ENCODE results near the gene TMIE.
"Not testable (repeated sequence)": the region's sequence is repeated elsewhere in the genome, so short reads cannot be mapped to it uniquely, and the experiment has no call there.

The TMIE gene

DNA sequence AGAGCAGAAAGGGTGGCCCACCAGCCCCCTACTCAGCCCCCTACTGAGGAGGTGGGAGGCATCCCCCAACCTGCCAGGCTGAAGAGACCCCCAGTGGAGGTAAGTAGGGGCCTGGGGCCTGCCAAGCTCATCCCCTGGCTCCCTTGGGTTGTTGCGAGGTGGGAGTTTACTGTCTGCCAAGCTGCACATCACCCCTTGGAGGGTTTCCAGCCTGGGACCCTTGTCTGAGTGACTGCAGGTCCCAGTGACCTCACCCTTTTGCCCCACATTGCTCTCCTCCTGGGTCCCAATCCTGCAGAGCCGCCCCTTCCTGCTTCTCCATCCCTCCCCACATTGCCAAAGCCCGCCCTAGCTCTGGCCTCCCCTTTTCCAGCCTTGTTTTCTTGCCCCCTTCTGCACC, 6.7 kb upstream of the TMIE start:
- H3K4me1 ChIP-seq (ENCODE audit: control insufficient read depth, insufficient read depth, low read length): peaks cover 9% of the 10 kb centered on the region
- no peaks in the 10 kb centered on the region for H3K9me3 ChIP-seq (ENCODE audit: control insufficient read depth, low read length)

DNA sequence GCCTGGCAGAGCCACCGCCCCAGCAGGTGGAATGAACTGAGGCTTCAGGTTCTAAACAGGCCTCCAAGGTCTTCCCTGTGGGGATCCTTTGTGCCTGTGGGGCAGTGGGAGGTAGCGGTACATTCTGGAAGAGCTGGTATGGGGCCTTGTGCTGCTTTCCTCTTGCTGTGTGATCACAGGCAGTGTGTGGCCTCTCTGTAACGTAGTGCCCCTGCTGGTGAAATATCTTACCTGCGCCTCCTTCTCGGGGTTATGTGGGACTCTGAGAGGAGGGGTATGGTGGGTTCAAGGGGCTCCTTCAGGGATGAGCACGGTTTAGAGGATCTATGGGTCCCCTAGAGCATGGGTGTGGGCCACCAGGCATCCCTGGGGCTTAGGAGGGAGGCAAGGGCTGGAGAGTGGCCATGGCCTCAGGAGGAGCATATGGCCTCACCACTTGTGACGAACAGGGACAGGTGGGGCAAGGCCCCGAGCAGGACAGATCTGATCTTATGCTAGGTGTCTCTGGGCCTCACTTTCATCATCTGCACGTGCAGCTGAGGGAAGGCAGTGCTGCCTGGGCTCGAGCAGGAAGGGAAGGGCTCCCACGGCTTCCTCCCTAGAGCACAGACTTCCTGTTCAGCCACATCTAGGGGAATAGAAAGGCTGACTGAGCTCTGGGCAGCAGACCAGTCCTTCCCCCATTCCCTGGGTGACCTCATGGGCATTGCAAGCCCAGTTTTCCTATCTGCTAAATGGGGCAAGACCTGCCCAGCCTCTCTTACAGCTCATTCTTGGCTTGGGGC, 5.8 kb upstream of the TMIE start:
- H3K4me3 ChIP-seq (ENCODE audit: low read length): no peak overlapping the region
- no peaks in the 10 kb centered on the region for H3K9me3 ChIP-seq (ENCODE audit: control insufficient read depth, low read length)
- peaks cover 10% of the 10 kb centered on the region for H3K27me3 ChIP-seq (replicated peaks; ENCODE audit: control insufficient read depth, insufficient read depth, low read length)
- no peaks in the 10 kb centered on the region for H3K36me3 ChIP-seq (ENCODE audit: control insufficient read depth, insufficient read depth, low read length, severe bottlenecking)
- peaks cover 16% of the 10 kb centered on the region for H3K4me1 ChIP-seq (ENCODE audit: control insufficient read depth, insufficient read depth, low read length)
- H3K9ac ChIP-seq (ENCODE audit: low read length): no peak overlapping the region
- no peak for DNase-seq (ENCODE audit: low read depth)

More for the DNA sequence above, 6.7 kb upstream of the TMIE start:
- Histone ChIP-seq H3K9ac (ENCODE audit: low read length) (no peak overlapping the region), H3K27me3 (replicated peaks; ENCODE audit: control insufficient read depth, insufficient read depth, low read length) (peaks cover 13% of the 10 kb centered on the region), H3K36me3 (ENCODE audit: control insufficient read depth, insufficient read depth, low read length, severe bottlenecking) (no peaks in the 10 kb centered on the region), H3K4me3 (ENCODE audit: low read length) (no peak overlapping the region)
- no peak for DNase-seq (ENCODE audit: low read depth)

DNA sequence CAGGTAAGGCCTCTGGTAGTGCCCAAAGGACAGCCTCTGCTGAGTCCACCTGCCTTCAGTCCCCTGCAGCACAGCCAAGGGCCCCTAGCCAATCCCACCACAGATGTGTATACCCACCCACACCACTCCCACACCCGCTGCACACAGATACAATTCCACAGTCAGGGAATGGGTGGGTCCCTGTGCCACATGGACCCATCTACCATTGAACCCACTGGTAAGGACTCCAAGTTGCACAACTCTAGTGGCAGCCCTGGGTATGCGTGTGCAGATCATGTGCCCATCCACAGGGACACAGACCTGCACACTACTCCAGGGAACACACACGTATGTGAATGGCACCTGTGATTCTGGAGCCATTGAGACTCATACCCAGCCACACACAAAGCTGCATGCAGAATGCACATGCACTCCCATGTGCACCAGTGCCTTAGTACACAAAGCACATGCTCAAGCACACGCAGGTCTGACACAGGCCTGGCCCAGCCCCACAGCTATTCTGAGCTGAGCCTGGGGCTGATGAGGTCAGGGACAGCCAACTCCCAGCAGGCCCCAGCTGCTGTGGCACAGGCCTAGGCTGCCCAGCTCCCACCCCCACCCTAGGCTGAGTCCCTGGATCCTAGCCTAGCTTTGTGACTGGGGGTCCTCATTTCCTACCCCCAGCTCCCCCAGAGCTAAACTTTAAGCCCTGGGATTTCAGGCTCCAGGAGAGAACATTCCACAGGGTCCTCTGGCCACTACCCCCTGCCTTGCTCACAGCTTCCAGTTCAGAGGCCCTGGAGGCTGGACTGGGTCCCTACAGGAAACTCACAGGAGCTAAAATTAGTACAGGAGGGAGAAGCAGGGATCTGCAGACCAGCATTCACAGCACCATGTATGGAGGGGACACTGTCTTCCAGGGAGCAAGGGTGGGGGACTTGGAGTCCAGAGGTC, 5.0 kb upstream of the TMIE start:
- DNase-seq (ENCODE audit: low read depth): peak; percentile 22
- H3K4me1 ChIP-seq (ENCODE audit: control insufficient read depth, insufficient read depth, low read length): peaks cover 16% of the 10 kb centered on the region

DNA sequence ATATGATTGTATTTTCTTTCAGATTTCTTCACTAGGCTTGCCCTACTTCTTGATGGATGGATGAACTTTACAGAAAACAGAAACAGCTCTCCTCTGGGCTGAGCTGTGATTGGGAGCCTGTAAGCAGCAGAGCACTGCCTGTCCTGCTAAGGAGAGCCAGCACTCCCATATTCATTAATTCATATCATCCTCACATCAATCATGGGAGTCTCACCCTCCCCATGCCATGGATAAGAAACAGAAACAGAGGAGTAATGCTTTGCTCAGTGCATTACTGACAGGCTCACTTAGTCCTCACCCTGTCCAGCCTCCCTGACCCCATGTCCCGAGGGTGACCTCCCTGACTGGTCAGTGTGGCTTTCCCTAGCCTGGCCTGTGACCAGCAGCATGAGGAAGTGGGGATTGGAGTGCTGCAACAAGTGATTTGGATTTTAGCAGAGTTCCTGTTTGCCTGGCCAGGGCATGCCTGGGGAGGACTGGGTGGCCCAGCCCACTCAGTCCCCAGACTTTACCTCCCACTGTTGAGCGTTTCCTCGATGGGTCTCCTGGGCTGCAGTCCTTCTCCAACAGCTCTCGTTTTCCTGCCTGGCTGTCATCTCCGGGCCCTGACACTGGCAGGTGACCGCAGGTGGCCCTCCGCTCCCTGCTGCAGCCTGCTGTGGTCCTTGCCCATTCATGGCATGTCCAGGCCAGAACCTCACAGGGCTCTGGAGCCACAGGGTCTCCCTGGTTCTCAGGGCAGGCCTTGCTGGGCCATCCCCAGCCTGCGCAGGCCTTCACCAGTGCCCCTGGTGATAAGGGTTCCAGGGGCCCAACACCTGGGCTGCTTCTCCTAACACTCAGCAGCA, 1.3 kb upstream of the TMIE start:
- no peak for DNase-seq (ENCODE audit: low read depth)
- H3K4me3 ChIP-seq (ENCODE audit: low read length): no peak overlapping the region
- H3K4me1 ChIP-seq (ENCODE audit: control insufficient read depth, insufficient read depth, low read length): peaks cover 9% of the 10 kb centered on the region
- no peaks in the 10 kb centered on the region for H3K36me3 ChIP-seq (ENCODE audit: control insufficient read depth, insufficient read depth, low read length, severe bottlenecking)
- H3K9ac ChIP-seq (ENCODE audit: low read length): no peak overlapping the region
- H3K27me3 ChIP-seq (replicated peaks; ENCODE audit: control insufficient read depth, insufficient read depth, low read length): peaks cover 25% of the 10 kb centered on the region
- no peaks in the 10 kb centered on the region for H3K9me3 ChIP-seq (ENCODE audit: control insufficient read depth, low read length)

More for the DNA sequence above, 5.0 kb upstream of the TMIE start:
- Histone ChIP-seq H3K36me3 (ENCODE audit: control insufficient read depth, insufficient read depth, low read length, severe bottlenecking) (no peaks in the 10 kb centered on the region), H3K9ac (ENCODE audit: low read length) (no peak overlapping the region), H3K27me3 (replicated peaks; ENCODE audit: control insufficient read depth, insufficient read depth, low read length) (peaks cover 8% of the 10 kb centered on the region), H3K9me3 (ENCODE audit: control insufficient read depth, low read length) (no peaks in the 10 kb centered on the region), H3K4me3 (ENCODE audit: low read length) (no peak overlapping the region)

DNA sequence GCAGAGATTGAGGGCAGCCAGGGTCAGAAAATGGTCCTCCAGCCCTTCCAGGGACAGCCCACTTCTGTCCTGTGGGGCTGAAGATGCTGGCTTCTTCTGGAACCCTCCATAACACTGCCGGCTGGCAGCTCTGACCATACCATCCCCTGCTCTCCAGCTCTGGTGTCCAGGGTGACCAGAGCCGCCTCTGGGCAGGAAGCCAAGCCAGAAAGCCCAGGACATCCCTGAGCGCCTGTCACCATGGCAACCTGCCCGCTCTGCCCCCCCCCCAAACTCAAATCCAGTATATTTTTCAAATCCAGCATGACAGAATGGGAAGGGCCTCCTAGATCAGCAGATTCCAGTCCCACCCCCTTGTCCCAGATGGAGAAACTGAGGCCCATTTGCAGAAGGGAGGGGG, 420 bp upstream of the TMIE start:
- peaks cover 25% of the 10 kb centered on the region for H3K27me3 ChIP-seq (replicated peaks; ENCODE audit: control insufficient read depth, insufficient read depth, low read length)
- no peak for DNase-seq (ENCODE audit: low read depth)
- H3K4me3 ChIP-seq (ENCODE audit: low read length): no peak overlapping the region
- no peaks in the 10 kb centered on the region for H3K36me3 ChIP-seq (ENCODE audit: control insufficient read depth, insufficient read depth, low read length, severe bottlenecking)
- peaks cover 12% of the 10 kb centered on the region for H3K4me1 ChIP-seq (ENCODE audit: control insufficient read depth, insufficient read depth, low read length)
- H3K9ac ChIP-seq (ENCODE audit: low read length): no peak overlapping the region
- H3K9me3 ChIP-seq (ENCODE audit: control insufficient read depth, low read length): no peaks in the 10 kb centered on the region

DNA sequence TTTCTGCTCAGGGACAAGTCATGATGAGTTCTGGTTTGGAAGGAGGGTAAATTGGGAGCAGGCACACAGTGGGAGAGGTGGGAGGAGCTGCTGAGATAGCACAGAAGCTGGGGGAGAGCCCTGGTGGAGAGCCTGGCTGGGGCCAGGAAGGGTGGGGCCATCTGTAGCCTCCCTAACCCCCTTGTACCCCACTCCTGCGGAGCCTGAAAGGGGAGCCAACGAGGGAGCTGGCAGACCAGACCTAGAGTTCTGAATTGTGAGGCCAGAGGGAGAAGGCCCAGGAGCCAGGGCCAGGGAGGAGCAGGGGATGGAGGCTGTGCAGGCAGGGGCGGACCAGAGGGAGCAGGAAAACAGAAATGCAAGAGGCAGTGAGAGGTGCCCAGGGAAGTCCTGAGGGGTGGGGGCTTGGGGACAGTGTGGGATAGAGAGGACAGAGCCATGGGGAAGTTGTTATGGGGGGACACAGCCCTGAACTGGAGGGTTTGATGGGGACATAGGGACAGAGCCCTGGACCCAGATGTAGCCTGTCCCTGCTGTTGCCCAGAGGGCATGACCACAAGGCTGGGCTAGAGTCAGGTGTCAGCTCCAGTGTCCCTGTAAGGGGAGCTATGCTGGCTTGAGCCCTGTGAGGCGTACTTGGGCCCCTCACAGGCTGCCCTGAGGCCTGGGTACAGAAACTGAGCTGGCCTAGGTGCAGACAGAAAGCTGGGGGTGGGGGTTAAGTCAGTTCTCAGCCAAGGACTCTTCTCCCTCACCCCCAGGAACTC, 1.2 kb downstream of the TMIE start:
- Histone ChIP-seq H3K27me3 (replicated peaks; ENCODE audit: control insufficient read depth, insufficient read depth, low read length) (peaks cover 30% of the 10 kb centered on the region), H3K4me3 (ENCODE audit: low read length) (no peak overlapping the region), H3K9me3 (ENCODE audit: control insufficient read depth, low read length) (no peaks in the 10 kb centered on the region), H3K4me1 (ENCODE audit: control insufficient read depth, insufficient read depth, low read length) (peaks cover 20% of the 10 kb centered on the region), H3K36me3 (ENCODE audit: control insufficient read depth, insufficient read depth, low read length, severe bottlenecking) (no peaks in the 10 kb centered on the region), H3K9ac (ENCODE audit: low read length) (no peak overlapping the region)
- no peak for DNase-seq (ENCODE audit: low read depth)

DNA sequence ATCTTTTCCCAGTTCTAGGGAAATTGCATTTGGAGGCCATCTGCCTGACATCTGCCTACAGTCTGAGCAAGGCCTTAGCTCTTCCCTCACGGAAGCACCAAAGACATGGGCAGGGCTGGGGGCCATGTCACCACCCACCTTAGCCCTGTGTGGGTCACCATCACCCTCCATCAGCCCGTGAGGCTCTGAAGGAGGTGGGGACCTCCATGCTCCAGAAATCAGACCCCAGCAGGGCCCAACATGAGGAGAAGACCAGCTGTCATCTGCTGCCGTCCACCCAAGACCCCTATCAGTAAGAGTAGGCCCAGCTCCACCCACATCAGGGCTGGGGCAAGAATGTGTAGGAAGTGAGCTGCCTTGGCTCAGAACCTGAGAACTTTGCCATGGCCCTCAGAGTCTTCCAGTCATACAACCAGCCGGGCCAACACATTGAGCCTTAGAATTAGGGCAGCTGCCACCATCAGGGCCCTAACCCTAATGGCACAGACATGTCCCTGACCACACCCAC, 1.9 kb downstream of the TMIE start:
- peaks cover 34% of the 10 kb centered on the region for H3K27me3 ChIP-seq (replicated peaks; ENCODE audit: control insufficient read depth, insufficient read depth, low read length)
- no peak for DNase-seq (ENCODE audit: low read depth)

DNA sequence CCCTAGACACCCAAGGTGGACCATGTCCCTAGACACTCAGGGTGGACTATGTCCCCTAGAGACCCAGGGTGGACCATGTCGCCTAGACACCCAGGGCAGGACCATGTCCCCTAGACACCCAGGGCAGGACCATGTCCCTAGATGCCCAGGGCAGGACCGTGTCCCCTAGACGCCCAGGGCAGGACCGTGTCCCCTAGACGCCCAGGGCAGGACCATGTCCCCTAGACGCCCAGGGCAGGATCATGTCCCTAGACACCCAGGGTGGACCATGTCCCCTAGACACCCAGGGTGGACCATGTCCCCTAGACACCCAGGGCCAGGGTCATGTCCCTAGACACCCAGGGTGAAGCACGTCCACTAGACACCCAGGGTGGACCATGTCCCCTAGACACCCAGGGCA, 3.2 kb downstream of the TMIE start:
- Histone ChIP-seq H3K27me3 (replicated peaks; ENCODE audit: control insufficient read depth, insufficient read depth, low read length) (peaks cover 44% of the 10 kb centered on the region), H3K4me1 (ENCODE audit: control insufficient read depth, insufficient read depth, low read length) (peaks cover 20% of the 10 kb centered on the region)
- H3K9ac ChIP-seq (ENCODE audit: low read length); H3K36me3 ChIP-seq (ENCODE audit: control insufficient read depth, insufficient read depth, low read length, severe bottlenecking); DNase-seq (ENCODE audit: low read depth); H3K4me3 ChIP-seq (ENCODE audit: low read length); H3K9me3 ChIP-seq (ENCODE audit: control insufficient read depth, low read length): not testable (repeated sequence)

More for the DNA sequence above, 1.9 kb downstream of the TMIE start:
- Histone ChIP-seq H3K9me3 (ENCODE audit: control insufficient read depth, low read length) (no peaks in the 10 kb centered on the region), H3K36me3 (ENCODE audit: control insufficient read depth, insufficient read depth, low read length, severe bottlenecking) (no peaks in the 10 kb centered on the region), H3K4me1 (ENCODE audit: control insufficient read depth, insufficient read depth, low read length) (peaks cover 20% of the 10 kb centered on the region), H3K9ac (ENCODE audit: low read length) (no peak overlapping the region), H3K4me3 (ENCODE audit: low read length) (no peak overlapping the region)

DNA sequence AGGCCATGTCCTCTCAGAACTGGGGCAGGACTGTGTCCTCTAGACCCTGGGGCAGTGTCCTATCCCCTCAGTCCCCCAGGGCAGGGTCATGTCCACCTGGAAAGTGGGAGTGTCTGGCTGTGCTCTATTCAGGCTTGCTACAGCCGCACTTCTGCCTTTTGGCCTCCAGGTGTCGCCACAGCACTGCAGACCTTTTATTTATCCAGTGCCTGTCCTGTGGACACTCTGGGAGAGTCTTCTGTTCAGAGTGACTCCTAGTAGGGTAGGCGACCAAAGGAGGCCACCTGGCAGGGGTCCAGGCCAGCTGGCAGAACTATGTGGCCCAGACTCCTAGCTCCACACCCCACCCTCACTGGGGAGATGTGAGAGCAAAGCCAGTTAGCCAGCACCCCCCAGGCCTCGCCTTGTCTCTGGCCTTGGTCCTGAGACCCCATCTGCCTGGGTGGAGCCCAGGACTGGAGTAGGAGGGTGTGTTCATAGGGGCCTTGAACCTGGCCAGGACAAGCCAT, 3.9 kb downstream of the TMIE start:
- H3K27me3 ChIP-seq (replicated peaks; ENCODE audit: control insufficient read depth, insufficient read depth, low read length): peaks cover 51% of the 10 kb centered on the region
- no peak overlapping the region for H3K9ac ChIP-seq (ENCODE audit: low read length)
- H3K4me3 ChIP-seq (ENCODE audit: low read length): no peak overlapping the region
- H3K4me1 ChIP-seq (ENCODE audit: control insufficient read depth, insufficient read depth, low read length): peaks cover 13% of the 10 kb centered on the region
- no peaks in the 10 kb centered on the region for H3K9me3 ChIP-seq (ENCODE audit: control insufficient read depth, low read length)
- peak; percentile 83 for DNase-seq (ENCODE audit: low read depth)
- H3K36me3 ChIP-seq (ENCODE audit: control insufficient read depth, insufficient read depth, low read length, severe bottlenecking): no peaks in the 10 kb centered on the region
